ENCODE measurements around the gene LRRK2. TPM values are rescaled to one million over a fixed set of nuclear protein-coding genes. Genes with fewer than 3 reads are reported as not detected.

Gene LRRK2
- total RNA-seq, 1 donor from 2014 or later = 0.26 TPM

- no peaks in the 10 kb centered on the region for H3K4me1 Mint-ChIP-seq (ENCODE audit: unreplicated experiment)
- no peak for TF ChIP-seq CTCF (IDR thresholded peaks at IDR 0.05; ENCODE audit: unreplicated experiment)
- DNase-seq (ENCODE audit: low spot score) = no peak
- no peaks in the 10 kb centered on the region for H3K9me3 Mint-ChIP-seq (ENCODE audit: unreplicated experiment)
- no peak overlapping the region for H3K4me3 Mint-ChIP-seq (ENCODE audit: unreplicated experiment)
- H3K36me3 Mint-ChIP-seq (ENCODE audit: low read depth, unreplicated experiment) = peaks cover under 1% of the 10 kb centered on the region
- H3K27ac Mint-ChIP-seq (ENCODE audit: unreplicated experiment) = no peak overlapping the region
- no peaks in the 10 kb centered on the region for H3K27me3 Mint-ChIP-seq (ENCODE audit: unreplicated experiment)
These were observed 32.0 kb upstream of the LRRK2 start for GRCh38 chr12:40192704-40193255.

GRCh38 chr12:40194846-40195245 is 30.0 kb upstream of the LRRK2 start:
- no peak overlapping the region for H3K4me3 Mint-ChIP-seq (ENCODE audit: unreplicated experiment)
- H3K9me3 Mint-ChIP-seq (ENCODE audit: unreplicated experiment) = no peaks in the 10 kb centered on the region
- no peaks in the 10 kb centered on the region for H3K36me3 Mint-ChIP-seq (ENCODE audit: low read depth, unreplicated experiment)
- no peak for TF ChIP-seq CTCF (IDR thresholded peaks at IDR 0.05; ENCODE audit: unreplicated experiment)
- H3K27me3 Mint-ChIP-seq (ENCODE audit: unreplicated experiment) = no peaks in the 10 kb centered on the region
- H3K4me1 Mint-ChIP-seq (ENCODE audit: unreplicated experiment) = no peaks in the 10 kb centered on the region
- no peak overlapping the region for H3K27ac Mint-ChIP-seq (ENCODE audit: unreplicated experiment)
- no peak for DNase-seq (ENCODE audit: low spot score)

- H3K36me3 Mint-ChIP-seq (ENCODE audit: low read depth, unreplicated experiment) = no peaks in the 10 kb centered on the region
- H3K27ac Mint-ChIP-seq (ENCODE audit: unreplicated experiment) = no peak overlapping the region
- DNase-seq (ENCODE audit: low spot score) = no peak
- TF ChIP-seq CTCF (IDR thresholded peaks at IDR 0.05; ENCODE audit: unreplicated experiment) = no peak
- H3K9me3 Mint-ChIP-seq (ENCODE audit: unreplicated experiment) = no peaks in the 10 kb centered on the region
- H3K4me1 Mint-ChIP-seq (ENCODE audit: unreplicated experiment) = no peaks in the 10 kb centered on the region
- H3K4me3 Mint-ChIP-seq (ENCODE audit: unreplicated experiment) = no peak overlapping the region
- H3K27me3 Mint-ChIP-seq (ENCODE audit: unreplicated experiment) = no peaks in the 10 kb centered on the region
These were observed 27.2 kb upstream of the LRRK2 start for GRCh38 chr12:40197590-40197989.

- H3K9me3 Mint-ChIP-seq (ENCODE audit: unreplicated experiment) = no peaks in the 10 kb centered on the region
- H3K36me3 Mint-ChIP-seq (ENCODE audit: low read depth, unreplicated experiment) = no peaks in the 10 kb centered on the region
- no peak overlapping the region for H3K27ac Mint-ChIP-seq (ENCODE audit: unreplicated experiment)
- H3K4me3 Mint-ChIP-seq (ENCODE audit: unreplicated experiment) = no peak overlapping the region
- no peaks in the 10 kb centered on the region for H3K4me1 Mint-ChIP-seq (ENCODE audit: unreplicated experiment)
- TF ChIP-seq CTCF (IDR thresholded peaks at IDR 0.05; ENCODE audit: unreplicated experiment) = no peak
- no peaks in the 10 kb centered on the region for H3K27me3 Mint-ChIP-seq (ENCODE audit: unreplicated experiment)
- no peak for DNase-seq (ENCODE audit: low spot score)
These were observed 26.2 kb upstream of the LRRK2 start for GRCh38 chr12:40198601-40199000.

GRCh38 chr12:40202095-40203059 is 22.4 kb upstream of the LRRK2 start:
- no peaks in the 10 kb centered on the region for H3K4me1 Mint-ChIP-seq (ENCODE audit: unreplicated experiment)
- H3K4me3 Mint-ChIP-seq (ENCODE audit: unreplicated experiment) = no peak overlapping the region
- H3K27me3 Mint-ChIP-seq (ENCODE audit: unreplicated experiment) = no peaks in the 10 kb centered on the region
- H3K9me3 Mint-ChIP-seq (ENCODE audit: unreplicated experiment) = no peaks in the 10 kb centered on the region
- no peak for TF ChIP-seq CTCF (IDR thresholded peaks at IDR 0.05; ENCODE audit: unreplicated experiment)
- H3K27ac Mint-ChIP-seq (ENCODE audit: unreplicated experiment) = no peak overlapping the region
- no peak for DNase-seq (ENCODE audit: low spot score)
- no peaks in the 10 kb centered on the region for H3K36me3 Mint-ChIP-seq (ENCODE audit: low read depth, unreplicated experiment)

Measured in endothelial cell (in vitro differentiated cells).